ENCODE measurements around the gene ADAM19.

ADAM19 gene

GRCh38 chr5:157603333-157604190 lies 28.0 kb upstream of the ADAM19 start:
- no peak overlapping the region for H3K4me3 ChIP-seq (ENCODE audit: low read depth, low read length)
- TF ChIP-seq, protein P1, sequence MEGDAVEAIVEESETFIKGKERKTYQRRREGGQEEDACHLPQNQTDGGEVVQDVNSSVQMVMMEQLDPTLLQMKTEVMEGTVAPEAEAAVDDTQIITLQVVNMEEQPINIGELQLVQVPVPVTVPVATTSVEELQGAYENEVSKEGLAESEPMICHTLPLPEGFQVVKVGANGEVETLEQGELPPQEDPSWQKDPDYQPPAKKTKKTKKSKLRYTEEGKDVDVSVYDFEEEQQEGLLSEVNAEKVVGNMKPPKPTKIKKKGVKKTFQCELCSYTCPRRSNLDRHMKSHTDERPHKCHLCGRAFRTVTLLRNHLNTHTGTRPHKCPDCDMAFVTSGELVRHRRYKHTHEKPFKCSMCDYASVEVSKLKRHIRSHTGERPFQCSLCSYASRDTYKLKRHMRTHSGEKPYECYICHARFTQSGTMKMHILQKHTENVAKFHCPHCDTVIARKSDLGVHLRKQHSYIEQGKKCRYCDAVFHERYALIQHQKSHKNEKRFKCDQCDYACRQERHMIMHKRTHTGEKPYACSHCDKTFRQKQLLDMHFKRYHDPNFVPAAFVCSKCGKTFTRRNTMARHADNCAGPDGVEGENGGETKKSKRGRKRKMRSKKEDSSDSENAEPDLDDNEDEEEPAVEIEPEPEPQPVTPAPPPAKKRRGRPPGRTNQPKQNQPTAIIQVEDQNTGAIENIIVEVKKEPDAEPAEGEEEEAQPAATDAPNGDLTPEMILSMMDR (IDR thresholded peaks at IDR 0.05; ENCODE audit: control insufficient read depth, extremely low read depth, insufficient read depth), result no peak
- DNase-seq (ENCODE audit: low read depth), result no peak

DNA sequence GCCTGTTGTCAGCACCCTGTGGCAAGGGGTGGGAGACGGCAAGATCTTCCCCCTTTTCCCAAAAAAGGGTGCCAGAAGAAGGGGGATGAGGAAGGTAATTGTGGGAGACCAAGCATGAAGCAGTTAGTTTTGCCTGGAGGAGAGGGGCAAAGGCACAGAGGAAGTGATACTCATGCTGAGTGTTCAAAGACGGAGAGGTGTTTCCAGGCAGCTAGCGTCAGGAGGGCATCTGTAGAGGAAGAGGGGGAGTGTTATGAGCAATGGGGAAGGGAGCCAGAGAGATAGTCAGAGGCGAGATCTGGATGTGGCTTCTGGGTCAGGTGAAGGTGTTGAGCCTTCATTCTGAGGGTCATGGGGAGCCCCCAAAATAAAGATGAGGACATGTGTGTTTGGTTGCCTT lies 26.9 kb upstream of the ADAM19 start:
- no peak for DNase-seq (ENCODE audit: low read depth)
- TF ChIP-seq, protein P1 (IDR thresholded peaks at IDR 0.05; ENCODE audit: control insufficient read depth, extremely low read depth, insufficient read depth), result no peak
- no peak overlapping the region for H3K4me3 ChIP-seq (ENCODE audit: low read depth, low read length)

DNA sequence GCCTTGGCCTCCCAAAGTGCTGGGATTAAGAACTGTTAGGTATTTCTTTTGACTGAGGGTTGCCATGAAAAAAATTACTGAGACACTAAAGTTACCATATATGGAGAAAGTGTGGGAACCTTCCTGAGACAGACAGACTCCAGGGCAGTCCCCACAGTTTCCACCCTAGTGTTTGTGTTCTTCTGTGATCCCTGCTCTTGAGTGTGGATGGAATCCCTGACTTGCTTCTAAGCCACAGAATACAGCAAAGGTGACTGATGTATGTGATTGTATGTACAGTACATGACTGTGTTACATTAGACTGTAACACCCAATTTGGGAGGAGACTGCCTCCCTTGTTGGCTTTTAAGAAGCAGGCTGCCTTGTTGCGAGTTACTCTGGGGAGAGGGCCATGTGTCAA lies 24.7 kb upstream of the ADAM19 start:
- no peak for DNase-seq (ENCODE audit: low read depth)
- TF ChIP-seq, protein P1 (IDR thresholded peaks at IDR 0.05; ENCODE audit: control insufficient read depth, extremely low read depth, insufficient read depth), result no peak
- no peak overlapping the region for H3K4me3 ChIP-seq (ENCODE audit: low read depth, low read length)

- H3K4me3 ChIP-seq (ENCODE audit: low read depth, low read length), result no peak overlapping the region
- TF ChIP-seq, protein P1 (IDR thresholded peaks at IDR 0.05; ENCODE audit: control insufficient read depth, extremely low read depth, insufficient read depth), result no peak
- no peak for DNase-seq (ENCODE audit: low read depth)
Measured at GRCh38 chr5:157599565-157599964, 24.0 kb upstream of the ADAM19 start.

DNA sequence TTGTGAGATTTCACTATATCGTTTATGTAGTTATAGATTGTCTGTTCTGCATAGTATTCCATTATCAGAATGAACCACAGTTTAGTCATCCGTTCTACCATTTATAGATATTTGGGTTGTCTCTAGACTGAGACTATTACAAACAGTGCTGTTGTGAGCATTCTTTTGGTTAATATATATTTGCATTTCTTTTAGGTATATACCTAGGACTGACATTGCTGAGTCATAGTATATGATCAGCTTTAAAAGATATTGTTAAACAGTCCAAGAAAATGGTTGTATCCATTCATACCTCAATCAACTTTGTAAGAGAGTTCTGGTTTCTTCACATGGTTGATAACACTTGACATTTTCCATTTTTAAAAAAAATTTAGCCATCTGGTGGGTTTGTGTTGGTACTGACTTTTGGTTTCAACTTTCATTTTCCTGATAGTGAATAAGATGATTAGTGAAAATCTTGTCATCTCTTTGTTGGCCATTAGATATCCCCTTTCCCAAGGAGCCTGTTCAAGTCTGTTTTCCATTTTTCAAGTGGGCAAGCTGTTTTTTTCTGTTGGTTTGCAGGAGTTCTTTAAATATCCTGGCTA lies 22.9 kb upstream of the ADAM19 start:
- no peak for DNase-seq (ENCODE audit: low read depth)
- TF ChIP-seq, protein P1 (IDR thresholded peaks at IDR 0.05; ENCODE audit: control insufficient read depth, extremely low read depth, insufficient read depth), result no peak
- no peak overlapping the region for H3K4me3 ChIP-seq (ENCODE audit: low read depth, low read length)

DNA sequence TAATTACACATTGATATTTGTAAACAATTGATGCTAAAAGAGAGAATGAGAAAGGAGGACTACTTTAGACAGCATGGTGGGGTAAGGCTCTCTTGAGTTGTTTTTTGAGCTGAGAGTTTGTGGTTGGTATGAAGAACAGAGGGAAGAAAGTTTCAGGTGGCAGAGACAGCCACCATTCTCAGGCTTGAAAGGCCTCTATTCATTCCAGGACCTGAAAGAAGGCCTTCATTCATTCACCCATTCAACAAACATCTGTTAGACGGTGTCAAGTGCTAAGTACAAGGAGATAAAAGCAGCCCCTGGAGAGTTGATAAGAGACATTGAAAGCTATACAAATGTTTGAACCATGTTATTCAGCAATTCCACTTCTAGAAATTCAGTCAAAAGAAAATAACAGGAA lies 21.7 kb upstream of the ADAM19 start:
- TF ChIP-seq, protein P1 (IDR thresholded peaks at IDR 0.05; ENCODE audit: control insufficient read depth, extremely low read depth, insufficient read depth), result no peak
- no peak for DNase-seq (ENCODE audit: low read depth)
- H3K4me3 ChIP-seq (ENCODE audit: low read depth, low read length), result no peak overlapping the region
